Cardiac muscle cell (in vitro differentiated cells and primary cell): Measurements from ENCODE around the gene ITGB1. TPM values are rescaled to one million over a fixed set of nuclear protein-coding genes. Genes with fewer than 3 reads are reported as not detected.
"Not testable (repeated sequence)": the region's sequence is repeated elsewhere in the genome, so short reads cannot be mapped to it uniquely, and the experiment has no call there.

Source experiments
- DNase-seq, 2 donors: peaks; one replicate each; pipeline versions ENCODE4 v3.0.0 to v3.0.0-alpha.2; 2010 to 2017; ENCODE audit warnings: low read depth in 1 of 2, low spot score in 1 of 2
- H3K27ac ChIP-seq: fragments of 200-600 bp; sonication (generic); 2 replicates; pipeline ENCODE4 v1.5.1; 2016
- H3K27me3 ChIP-seq: fragments of 200-600 bp; sonication (generic); 2 replicates; pipeline ENCODE4 v1.6.0; 2016; ENCODE audit warnings: control low read depth
- H3K36me3 ChIP-seq: fragments of 200-600 bp; sonication (generic); 2 replicates; pipeline ENCODE4 v1.5.1; 2016; ENCODE audit warnings: control low read depth
- H3K4me1 ChIP-seq: fragments of 200-600 bp; sonication (generic); 2 replicates; pipeline ENCODE4 v1.8.1; 2017; ENCODE audit warnings: low read depth, mild to moderate bottlenecking, mixed run types
- H3K4me3 ChIP-seq: fragments of 200-600 bp; sonication (generic); 2 replicates; pipeline ENCODE4 v1.5.1; 2016; ENCODE audit warnings: mild to moderate bottlenecking
- H3K9me3 ChIP-seq: fragments of 200-600 bp; sonication (generic); 2 replicates; pipeline ENCODE4 v1.5.1; 2017; ENCODE audit warnings: low read depth, mild to moderate bottlenecking, control low read depth
- polyA plus RNA-seq: library from polyadenylated mRNA; unstranded; fragments of >200 nt; fragmentation: Nextera tagmentation; extraction: Ambion mirVana; gene quantifications from 2 replicates; pipeline ENCODE4 v1.2.1, GENCODE V29; 2016
- total RNA-seq: library from RNA; depleted of rRNA; stranded (reverse); fragments of >200 nt; gene quantifications from 2 replicates; pipeline ENCODE4 v1.2.3, GENCODE V29; 2016
- TF ChIP-seq, protein P1 (sequence below): IDR thresholded peaks from 2 replicates; pipeline ENCODE4 v1.5.1; 2012; ENCODE audit warnings: low read depth, mild to moderate bottlenecking, low read length

Gene ITGB1
- total and polyA plus RNA-seq, 2 experiments from 2014 or later: 321 to 490 TPM

DNA sequence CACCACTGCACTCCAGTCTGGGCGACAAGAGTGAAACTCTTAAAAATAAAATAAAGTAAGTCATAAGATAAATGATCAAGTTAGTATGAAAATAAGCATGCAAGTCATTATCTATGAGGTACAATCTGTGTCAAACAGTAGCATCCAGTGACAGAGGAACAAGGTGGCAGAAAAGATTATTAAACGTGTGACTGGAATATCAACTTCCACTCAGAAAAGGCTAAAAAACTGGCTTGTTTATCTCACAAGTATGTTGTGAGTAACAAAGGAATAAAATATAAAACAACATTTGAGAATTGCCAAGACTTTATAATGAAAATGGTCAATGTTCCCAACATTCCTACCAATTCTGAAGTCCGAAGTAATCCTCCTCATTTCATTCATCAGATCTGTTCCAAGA is 30.3 kb downstream of the ITGB1 start:
- TF ChIP-seq, protein P1, sequence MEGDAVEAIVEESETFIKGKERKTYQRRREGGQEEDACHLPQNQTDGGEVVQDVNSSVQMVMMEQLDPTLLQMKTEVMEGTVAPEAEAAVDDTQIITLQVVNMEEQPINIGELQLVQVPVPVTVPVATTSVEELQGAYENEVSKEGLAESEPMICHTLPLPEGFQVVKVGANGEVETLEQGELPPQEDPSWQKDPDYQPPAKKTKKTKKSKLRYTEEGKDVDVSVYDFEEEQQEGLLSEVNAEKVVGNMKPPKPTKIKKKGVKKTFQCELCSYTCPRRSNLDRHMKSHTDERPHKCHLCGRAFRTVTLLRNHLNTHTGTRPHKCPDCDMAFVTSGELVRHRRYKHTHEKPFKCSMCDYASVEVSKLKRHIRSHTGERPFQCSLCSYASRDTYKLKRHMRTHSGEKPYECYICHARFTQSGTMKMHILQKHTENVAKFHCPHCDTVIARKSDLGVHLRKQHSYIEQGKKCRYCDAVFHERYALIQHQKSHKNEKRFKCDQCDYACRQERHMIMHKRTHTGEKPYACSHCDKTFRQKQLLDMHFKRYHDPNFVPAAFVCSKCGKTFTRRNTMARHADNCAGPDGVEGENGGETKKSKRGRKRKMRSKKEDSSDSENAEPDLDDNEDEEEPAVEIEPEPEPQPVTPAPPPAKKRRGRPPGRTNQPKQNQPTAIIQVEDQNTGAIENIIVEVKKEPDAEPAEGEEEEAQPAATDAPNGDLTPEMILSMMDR: no peak
- no peak for DNase-seq
- H3K4me1 ChIP-seq: no peaks in the 10 kb centered on the region
- no peak overlapping the region for H3K27ac ChIP-seq
- H3K9me3 ChIP-seq: no peaks in the 10 kb centered on the region
- no peak overlapping the region for H3K4me3 ChIP-seq
- peaks cover 53% of the 10 kb centered on the region for H3K36me3 ChIP-seq
- no peaks in the 10 kb centered on the region for H3K27me3 ChIP-seq

DNA sequence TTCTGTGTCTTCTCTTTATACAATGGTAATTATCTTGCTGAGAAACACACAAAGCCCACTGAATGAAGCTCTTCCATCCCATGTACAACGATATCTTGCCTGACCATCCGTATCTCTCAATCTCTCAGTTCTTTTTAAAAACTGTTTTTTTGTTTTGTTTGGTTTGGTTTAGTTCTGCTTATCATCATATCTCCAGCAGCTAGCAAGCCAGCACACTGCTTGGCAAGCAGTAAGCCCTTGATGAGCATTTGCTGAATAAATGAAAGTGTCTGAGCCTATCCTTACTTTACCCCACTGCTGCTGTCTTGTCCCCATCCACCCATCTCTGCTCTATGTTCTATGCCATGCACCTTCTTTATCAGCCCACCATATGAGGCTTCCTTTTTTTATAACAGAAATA is 34.2 kb downstream of the ITGB1 start:
- Histone ChIP-seq H3K27ac (no peak overlapping the region), H3K27me3 (no peaks in the 10 kb centered on the region), H3K4me3 (no peak overlapping the region), H3K4me1 (no peaks in the 10 kb centered on the region), H3K36me3 (peaks cover 81% of the 10 kb centered on the region), H3K9me3 (no peaks in the 10 kb centered on the region)
- TF ChIP-seq, protein P1: no peak
- DNase-seq: no peak

GRCh38 chr10:32923134-32923533 is 34.9 kb downstream of the ITGB1 start:
- H3K4me1 ChIP-seq: no peaks in the 10 kb centered on the region
- H3K9me3 ChIP-seq: no peaks in the 10 kb centered on the region
- no peak overlapping the region for H3K4me3 ChIP-seq
- TF ChIP-seq, protein P1: no peak
- no peak overlapping the region for H3K27ac ChIP-seq
- DNase-seq: no peak
- H3K27me3 ChIP-seq: no peaks in the 10 kb centered on the region
- peaks cover 82% of the 10 kb centered on the region for H3K36me3 ChIP-seq

- Histone ChIP-seq H3K27ac (no peak overlapping the region), H3K4me1 (no peaks in the 10 kb centered on the region), H3K36me3 (peaks cover 72% of the 10 kb centered on the region), H3K27me3 (no peaks in the 10 kb centered on the region), H3K4me3 (no peak overlapping the region), H3K9me3 (no peaks in the 10 kb centered on the region)
- TF ChIP-seq, protein P1: no peak
- no peak for DNase-seq
These were observed 35.9 kb downstream of the ITGB1 start for GRCh38 chr10:32922170-32922569.

DNA sequence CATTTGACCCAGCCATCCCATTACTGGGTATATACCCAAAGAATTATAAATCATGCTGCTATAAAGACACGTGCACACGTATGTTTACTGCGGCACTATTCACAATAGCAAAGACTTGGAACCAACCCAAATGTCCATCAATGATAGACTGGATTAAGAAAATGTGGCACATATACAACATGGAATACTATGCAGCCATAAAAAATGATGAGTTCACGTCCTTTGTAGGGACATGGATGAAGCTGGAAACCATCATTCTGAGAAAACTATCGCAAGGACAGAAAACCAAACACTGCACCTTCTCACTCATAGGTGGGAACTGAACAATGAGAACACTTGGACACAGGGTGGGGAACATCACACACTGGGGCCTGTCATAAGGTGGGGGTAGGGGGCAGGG is 40.2 kb downstream of the ITGB1 start:
- not testable (repeated sequence) for H3K27ac ChIP-seq, H3K27me3 ChIP-seq, H3K4me3 ChIP-seq, H3K9me3 ChIP-seq, H3K4me1 ChIP-seq, DNase-seq
- H3K36me3 ChIP-seq: peaks cover 39% of the 10 kb centered on the region

DNA sequence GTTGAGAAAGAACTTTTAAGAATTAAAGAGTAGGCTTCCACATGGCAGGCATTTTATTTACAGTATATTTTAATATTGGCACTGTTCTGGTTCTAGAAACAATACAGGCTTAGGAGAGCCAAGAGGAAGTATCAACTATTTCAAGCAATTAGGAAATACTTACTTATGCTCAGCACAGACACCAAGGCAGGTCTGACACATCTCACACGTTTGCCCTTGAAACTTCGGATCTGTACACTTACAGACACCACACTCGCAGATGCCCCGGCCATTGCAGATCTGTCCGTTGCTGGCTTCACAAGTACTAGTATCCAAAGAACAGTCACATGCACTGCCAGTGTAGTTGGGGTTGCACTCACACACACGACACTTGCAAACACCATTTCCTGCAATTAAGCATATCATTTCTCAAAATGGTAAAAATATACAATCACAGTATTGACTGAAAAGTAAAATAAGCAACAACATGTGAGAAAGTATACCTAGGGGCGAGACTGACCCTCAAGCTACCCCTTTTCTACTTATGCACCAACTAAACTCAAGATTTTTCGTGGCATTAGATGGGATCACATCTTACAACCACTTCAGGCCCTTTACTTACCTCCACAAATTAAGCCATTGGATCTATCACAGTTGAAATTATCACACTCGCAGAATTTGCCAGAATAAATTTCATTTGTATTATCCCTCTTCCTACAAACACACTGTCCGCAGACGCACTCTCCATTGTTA is 46.6 kb downstream of the ITGB1 start:
- H3K9me3 ChIP-seq: no peaks in the 10 kb centered on the region
- no peak overlapping the region for H3K4me3 ChIP-seq
- no peak overlapping the region for H3K27ac ChIP-seq
- TF ChIP-seq, protein P1: no peak
- no peak for DNase-seq
- no peaks in the 10 kb centered on the region for H3K4me1 ChIP-seq
- peaks cover 47% of the 10 kb centered on the region for H3K36me3 ChIP-seq
- H3K27me3 ChIP-seq: no peaks in the 10 kb centered on the region

DNA sequence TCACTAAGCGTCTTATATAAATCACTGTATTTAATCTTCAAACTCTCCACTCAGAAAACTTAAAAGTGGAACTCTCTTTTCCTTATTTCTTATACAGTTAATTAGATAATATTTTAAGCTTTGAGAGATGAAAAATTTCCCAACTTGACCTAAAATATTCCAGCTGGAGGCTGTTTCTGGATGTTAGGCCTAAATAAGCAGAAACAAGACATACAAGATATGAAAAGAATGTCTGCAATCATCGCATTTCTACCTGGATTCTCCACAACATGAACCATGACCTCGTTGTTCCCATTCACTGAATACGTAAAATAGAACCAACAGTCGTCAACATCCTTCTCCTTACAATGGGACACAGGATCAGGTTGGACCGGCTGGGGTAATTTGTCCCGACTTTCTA is 48.1 kb downstream of the ITGB1 start:
- peaks cover 54% of the 10 kb centered on the region for H3K36me3 ChIP-seq
- H3K9me3 ChIP-seq, H3K4me1 ChIP-seq, DNase-seq, H3K27me3 ChIP-seq, H3K27ac ChIP-seq, H3K4me3 ChIP-seq: not testable (repeated sequence)
